Testis (tissue), 2 donors: ENCODE results near the gene MAGI2.

Experiments
- POLR2A ChIP-seq: fragments of 450-650 bp; IDR thresholded peaks from one replicate; pipeline ENCODE4 v1.6.1; 2017; ENCODE audit warnings: antibody characterized with exemption, mild to moderate bottlenecking, moderate library complexity
- TF ChIP-seq, protein P1 (sequence below), 3 experiments: fragments of 450-650 bp in 2 of 3; fragments of 200-600 bp in 1 of 3; sonication (generic) in 1 of 3; IDR thresholded peaks; one replicate each; pipeline ENCODE4 v1.5.1; 2016 to 2019; ENCODE audit warnings: antibody characterized with exemption in 3 of 3, mild to moderate bottlenecking in 2 of 3, moderate library complexity in 1 of 3

DNA sequence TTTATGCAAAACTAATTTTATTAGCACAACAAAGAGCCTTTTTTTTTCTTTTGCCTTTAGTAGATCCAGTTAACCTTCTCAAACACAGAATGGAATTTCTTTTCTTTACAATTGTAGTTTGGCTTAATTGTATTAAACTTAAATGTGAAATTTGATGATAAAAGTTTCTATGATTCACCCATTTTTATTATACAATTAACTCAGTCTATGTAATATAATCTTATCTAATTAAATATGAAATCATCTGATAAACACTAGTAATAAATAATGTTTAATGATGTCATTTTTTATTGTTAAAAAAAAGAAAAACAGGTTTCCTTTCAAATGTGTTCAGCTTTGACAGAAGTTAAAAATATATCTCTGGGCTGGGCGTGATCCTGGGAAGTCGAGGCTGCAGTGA lies 1095.8 kb downstream of the MAGI2 start:
- no peak for TF ChIP-seq POLR2A
- TF ChIP-seq, protein P1, sequence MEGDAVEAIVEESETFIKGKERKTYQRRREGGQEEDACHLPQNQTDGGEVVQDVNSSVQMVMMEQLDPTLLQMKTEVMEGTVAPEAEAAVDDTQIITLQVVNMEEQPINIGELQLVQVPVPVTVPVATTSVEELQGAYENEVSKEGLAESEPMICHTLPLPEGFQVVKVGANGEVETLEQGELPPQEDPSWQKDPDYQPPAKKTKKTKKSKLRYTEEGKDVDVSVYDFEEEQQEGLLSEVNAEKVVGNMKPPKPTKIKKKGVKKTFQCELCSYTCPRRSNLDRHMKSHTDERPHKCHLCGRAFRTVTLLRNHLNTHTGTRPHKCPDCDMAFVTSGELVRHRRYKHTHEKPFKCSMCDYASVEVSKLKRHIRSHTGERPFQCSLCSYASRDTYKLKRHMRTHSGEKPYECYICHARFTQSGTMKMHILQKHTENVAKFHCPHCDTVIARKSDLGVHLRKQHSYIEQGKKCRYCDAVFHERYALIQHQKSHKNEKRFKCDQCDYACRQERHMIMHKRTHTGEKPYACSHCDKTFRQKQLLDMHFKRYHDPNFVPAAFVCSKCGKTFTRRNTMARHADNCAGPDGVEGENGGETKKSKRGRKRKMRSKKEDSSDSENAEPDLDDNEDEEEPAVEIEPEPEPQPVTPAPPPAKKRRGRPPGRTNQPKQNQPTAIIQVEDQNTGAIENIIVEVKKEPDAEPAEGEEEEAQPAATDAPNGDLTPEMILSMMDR (IDR thresholded peaks at IDR 0.05): no peak
